Stomach (tissue), 4 donors: ENCODE results near the gene RBM3.

Experiments used
- CTCF ChIP-seq, 7 experiments: fragments of 450-650 bp in 4 of 7; fragments of 200-600 bp in 3 of 7; sonication (generic) in 3 of 7; IDR thresholded peaks; one replicate each; pipeline ENCODE4 v1.5.1; 2016 to 2019; ENCODE audit warnings: antibody characterized with exemption in 7 of 7, control low read depth in 2 of 7, mild to moderate bottlenecking in 1 of 7
- POLR2A ChIP-seq, 4 donors: fragments of 450-650 bp; IDR thresholded peaks; one replicate each; pipeline ENCODE4 v1.6.1; 2016; ENCODE audit warnings: antibody characterized with exemption in 4 of 4, control low read depth in 2 of 4, mild to moderate bottlenecking in 1 of 4, moderate library complexity in 1 of 4

GRCh38 chrX:48616576-48616975 lies 42.3 kb downstream of the RBM3 start:
- TF ChIP-seq CTCF (IDR thresholded peaks at IDR 0.05) (no peak), POLR2A (IDR thresholded peaks at IDR 0.05) (no peak)
